Mesendoderm (in vitro differentiated cells): ENCODE data around the gene HHIP.

Source experiments
- DNase-seq: peaks from one replicate; pipeline ENCODE4 v3.0.0; 2013
- H2AK5ac ChIP-seq: 2 replicates; pipeline ENCODE4 v1.6.1; 2013; ENCODE audit warnings: low read length, inconsistent platforms
- H2BK120ac ChIP-seq: 2 replicates; pipeline ENCODE4 v1.6.1; 2013; ENCODE audit warnings: low read depth, mild to moderate bottlenecking, low read length, moderate library complexity, mixed read lengths
- H2BK15ac ChIP-seq: replicated peaks from 2 replicates; pipeline ENCODE4 v1.6.1; 2013; ENCODE audit warnings: low read depth, mild to moderate bottlenecking, moderate library complexity
- H2BK5ac ChIP-seq: 2 replicates; pipeline ENCODE4 v1.6.1; 2013; ENCODE audit warnings: low read length, inconsistent platforms
- H3K18ac ChIP-seq: 2 replicates; pipeline ENCODE4 v1.6.1; 2013; ENCODE audit warnings: mild to moderate bottlenecking, low read length, mixed read lengths
- H3K23ac ChIP-seq: one replicate; pipeline ENCODE4 v1.6.1; 2013; ENCODE audit warnings: low read length
- H3K27ac ChIP-seq: 2 replicates; pipeline ENCODE4 v1.5.1; 2013; ENCODE audit warnings: low read depth, mild to moderate bottlenecking, inconsistent platforms, low read length, moderate library complexity
- H3K27me3 ChIP-seq: 2 replicates; pipeline ENCODE4 v1.6.1; 2013; ENCODE audit warnings: low read length, control low read depth, mild to moderate bottlenecking, inconsistent platforms; ENCODE audit not compliant: insufficient read depth, poor library complexity
- H3K36me3 ChIP-seq: 2 replicates; pipeline ENCODE4 v1.6.1; 2013; ENCODE audit warnings: low read length, inconsistent platforms; ENCODE audit not compliant: control insufficient read depth, insufficient read depth
- H3K4ac ChIP-seq: one replicate; pipeline ENCODE4 v1.6.1; 2013; ENCODE audit warnings: low read depth, mild to moderate bottlenecking, low read length, moderate library complexity
- H3K4me1 ChIP-seq: 2 replicates; pipeline ENCODE4 v1.6.1; 2013; ENCODE audit warnings: low read depth, low read length, inconsistent platforms; ENCODE audit not compliant: control insufficient read depth
- H3K4me2 ChIP-seq: 2 replicates; pipeline ENCODE4 v1.6.1; 2013; ENCODE audit warnings: low read length
- H3K4me3 ChIP-seq: 2 replicates; pipeline ENCODE4 v1.5.1; 2013; ENCODE audit warnings: mild to moderate bottlenecking, low read length
- H3K56ac ChIP-seq: one replicate; pipeline ENCODE4 v1.6.1; 2013; ENCODE audit warnings: low read length
- H3K79me1 ChIP-seq: 2 replicates; pipeline ENCODE4 v1.6.1; 2013; ENCODE audit warnings: low read length, inconsistent platforms
- H3K79me2 ChIP-seq: 2 replicates; pipeline ENCODE4 v1.6.1; 2013; ENCODE audit warnings: mild to moderate bottlenecking, low read length; ENCODE audit not compliant: control insufficient read depth, insufficient read depth
- H3K9ac ChIP-seq: 2 replicates; pipeline ENCODE4 v1.6.1; 2013; ENCODE audit warnings: low read length, inconsistent platforms
- H4K5ac ChIP-seq: one replicate; pipeline ENCODE4 v1.6.1; 2013; ENCODE audit warnings: low read length
- H4K8ac ChIP-seq: one replicate; pipeline ENCODE4 v1.6.1; 2013; ENCODE audit warnings: low read depth, mild to moderate bottlenecking, control low read depth, low read length, moderate library complexity
- WGBS: extraction: QIAGEN DNeasy Blood & Tissue Kit; methylation state at CpG from one replicate; pipeline ENCODE4 v1.1.7; 2013; ENCODE audit warnings: low lambda C conversion rate, missing lambda C conversion rate; ENCODE audit not compliant: insufficient coverage; ENCODE audit errors: extremely low coverage; 5-methylcytosine and 5-hydroxymethylcytosine counted together

HHIP gene

GRCh38 chr4:144650311-144651005, 4.5 kb downstream of the HHIP start:
- Histone ChIP-seq H3K79me2 (no peaks in the 10 kb centered on the region), H4K8ac (no peak overlapping the region), H3K27me3 (peaks cover 12% of the 10 kb centered on the region), H2BK120ac (no peak overlapping the region), H3K4me2 (no peak overlapping the region), H3K4me1 (no peaks in the 10 kb centered on the region), H3K4ac (no peak overlapping the region), H3K36me3 (no peaks in the 10 kb centered on the region), H3K79me1 (no peaks in the 10 kb centered on the region), H3K9ac (no peak overlapping the region), H3K27ac (no peak overlapping the region), H2AK5ac (no peak overlapping the region), H3K23ac (no peak overlapping the region), H3K56ac (no peak overlapping the region), H4K5ac (no peak overlapping the region), H3K18ac (no peak overlapping the region), H2BK5ac (no peak overlapping the region), H3K4me3 (no peak overlapping the region), H2BK15ac (no peak overlapping the region)
- no peak for DNase-seq
- no CpG with 5 or more reads among the region's 5 CpGs for WGBS

- H3K27me3 ChIP-seq = no peaks in the 10 kb centered on the region
- H3K23ac ChIP-seq = no peak overlapping the region
- no peak overlapping the region for H3K4me3 ChIP-seq
- no peak overlapping the region for H3K9ac ChIP-seq
- no peak overlapping the region for H2BK5ac ChIP-seq
- H2BK120ac ChIP-seq = no peak overlapping the region
- WGBS = no CpG with 5 or more reads among the region's 4 CpGs
- no peaks in the 10 kb centered on the region for H3K4me1 ChIP-seq
- no peaks in the 10 kb centered on the region for H3K36me3 ChIP-seq
- no peaks in the 10 kb centered on the region for H3K79me2 ChIP-seq
- H4K5ac ChIP-seq = no peak overlapping the region
- H3K4me2 ChIP-seq = no peak overlapping the region
- H2AK5ac ChIP-seq = no peak overlapping the region
- no peak overlapping the region for H3K56ac ChIP-seq
- no peaks in the 10 kb centered on the region for H3K79me1 ChIP-seq
- no peak overlapping the region for H4K8ac ChIP-seq
- H3K18ac ChIP-seq = no peak overlapping the region
- DNase-seq = peak; percentile 46
- H3K27ac ChIP-seq = no peak overlapping the region
- no peak overlapping the region for H3K4ac ChIP-seq
- H2BK15ac ChIP-seq = no peak overlapping the region
Observed at GRCh38 chr4:144653781-144654545, 8.0 kb downstream of the HHIP start.

- Histone ChIP-seq H3K36me3 (no peaks in the 10 kb centered on the region), H2AK5ac (no peak overlapping the region), H3K23ac (no peak overlapping the region), H3K4me2 (no peak overlapping the region), H2BK15ac (no peak overlapping the region), H3K27ac (no peak overlapping the region), H4K8ac (no peak overlapping the region), H3K56ac (no peak overlapping the region), H3K4me3 (no peak overlapping the region), H3K18ac (no peak overlapping the region), H3K79me1 (no peaks in the 10 kb centered on the region), H3K9ac (no peak overlapping the region), H2BK120ac (no peak overlapping the region), H2BK5ac (no peak overlapping the region), H3K79me2 (no peaks in the 10 kb centered on the region), H3K4ac (no peak overlapping the region), H3K4me1 (no peaks in the 10 kb centered on the region), H3K27me3 (no peaks in the 10 kb centered on the region), H4K5ac (no peak overlapping the region)
- DNase-seq = no peak
- WGBS = no CpG with 5 or more reads among the region's 2 CpGs
Observed at GRCh38 chr4:144655491-144655890, 9.5 kb downstream of the HHIP start.

- Histone ChIP-seq H3K79me2 (no peaks in the 10 kb centered on the region), H4K8ac (no peak overlapping the region), H3K23ac (no peak overlapping the region), H3K4me2 (no peak overlapping the region), H3K9ac (no peak overlapping the region), H3K79me1 (no peaks in the 10 kb centered on the region), H2BK120ac (no peak overlapping the region), H4K5ac (no peak overlapping the region), H3K27me3 (no peaks in the 10 kb centered on the region), H2AK5ac (no peak overlapping the region), H2BK15ac (no peak overlapping the region), H3K27ac (no peak overlapping the region), H3K4me3 (no peak overlapping the region), H3K4ac (no peak overlapping the region), H3K18ac (no peak overlapping the region), H2BK5ac (no peak overlapping the region), H3K4me1 (no peaks in the 10 kb centered on the region), H3K56ac (no peak overlapping the region), H3K36me3 (no peaks in the 10 kb centered on the region)
- DNase-seq = no peak
- no CpG with 5 or more reads among the region's 2 CpGs for WGBS
Observed at GRCh38 chr4:144656850-144657249, 10.9 kb downstream of the HHIP start.

- no peak overlapping the region for H3K56ac ChIP-seq
- DNase-seq = no peak
- no peak overlapping the region for H3K4me2 ChIP-seq
- H2BK120ac ChIP-seq = no peak overlapping the region
- H3K79me1 ChIP-seq = no peaks in the 10 kb centered on the region
- no peak overlapping the region for H3K4ac ChIP-seq
- 100% methylated on average over 1 of the region's 8 CpGs for WGBS
- H3K4me1 ChIP-seq = no peaks in the 10 kb centered on the region
- H3K18ac ChIP-seq = no peak overlapping the region
- no peak overlapping the region for H3K9ac ChIP-seq
- H4K5ac ChIP-seq = no peak overlapping the region
- H3K27ac ChIP-seq = no peak overlapping the region
- no peak overlapping the region for H2BK5ac ChIP-seq
- no peaks in the 10 kb centered on the region for H3K36me3 ChIP-seq
- H2BK15ac ChIP-seq = no peak overlapping the region
- H3K79me2 ChIP-seq = no peaks in the 10 kb centered on the region
- H3K27me3 ChIP-seq = no peaks in the 10 kb centered on the region
- H3K23ac ChIP-seq = no peak overlapping the region
- no peak overlapping the region for H4K8ac ChIP-seq
- no peak overlapping the region for H2AK5ac ChIP-seq
- H3K4me3 ChIP-seq = no peak overlapping the region
Observed at GRCh38 chr4:144658015-144658567, 12.1 kb downstream of the HHIP start.
